ENCODE data around the gene CAV3. TPM values are rescaled to one million over a fixed set of nuclear protein-coding genes. Genes with fewer than 3 reads are reported as not detected.

Gene CAV3
- polyA plus RNA-seq, 3 donors: not detected

DNA sequence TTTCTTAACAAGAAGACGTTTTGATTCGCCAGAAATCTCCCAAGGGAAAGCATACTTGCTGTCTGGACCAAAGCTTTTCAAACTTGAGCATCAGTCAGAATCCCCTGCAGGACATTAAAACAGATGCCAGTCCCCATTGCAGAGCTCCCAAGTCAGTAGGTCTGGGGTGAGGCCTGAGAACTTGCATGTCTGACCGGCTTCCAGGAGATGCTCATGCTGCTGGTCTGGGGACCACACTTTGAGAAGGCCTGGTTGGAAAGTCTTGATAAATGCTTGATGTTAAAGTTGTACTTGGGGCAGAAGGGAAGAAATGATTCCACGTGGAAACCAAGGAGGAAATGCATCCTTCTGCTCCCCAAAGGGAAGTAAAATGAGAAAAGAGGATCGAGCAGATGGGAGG is 24.3 kb upstream of the CAV3 start:
- 92% methylated on average over 3 of the region's 5 CpGs for WGBS (ENCODE audit: insufficient coverage)
- H3K9ac ChIP-seq (ENCODE audit: insufficient read depth, low read length, poor library complexity, severe bottlenecking): no peak overlapping the region
- H3K27ac Mint-ChIP-seq: peak overlapping the region in 1 of 7 donors; percentile 31

DNA sequence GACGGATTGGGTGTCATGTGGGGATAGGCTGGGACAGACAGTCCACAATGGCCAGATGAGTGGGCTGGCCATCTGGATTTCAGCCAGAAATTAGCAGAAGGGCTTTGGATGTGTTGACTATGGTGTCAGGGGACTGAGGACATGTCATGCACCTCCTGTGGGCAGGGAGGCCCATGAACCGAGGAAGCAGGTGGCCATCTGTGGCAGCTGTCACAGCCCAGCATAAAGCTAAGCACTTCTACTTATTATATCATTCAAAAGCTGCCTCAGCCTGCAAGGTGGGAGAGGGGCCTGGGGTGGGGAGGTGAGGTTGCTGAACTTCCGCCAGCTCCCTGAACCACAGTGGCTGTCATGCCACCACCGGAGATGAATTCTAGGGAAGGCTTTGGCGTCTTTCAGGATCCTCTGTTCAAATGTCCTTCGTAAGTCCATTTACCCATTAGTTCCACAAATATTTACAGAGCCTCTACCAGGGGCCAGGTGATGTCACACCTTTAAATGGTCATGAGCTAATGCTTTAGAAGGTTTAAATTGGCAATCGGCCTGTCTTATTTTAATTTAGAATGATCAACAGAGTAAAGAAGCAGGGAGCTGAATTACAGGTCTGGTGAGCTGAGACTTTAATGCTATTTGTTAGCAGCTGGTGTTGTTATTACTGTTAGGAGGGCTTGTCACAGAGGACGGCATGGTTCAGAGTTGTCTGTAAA is 23.6 kb upstream of the CAV3 start:
- Mint-ChIP-seq H3K4me3 (no peak overlapping the region), H3K27me3 (ENCODE audit: low read depth in 3 of 3) (peaks cover 0 to 4% (median 3%) of the 10 kb centered on the region in 3 donors), H3K36me3 (no peaks in the 10 kb centered on the region), H3K9me3 (peaks cover 2 to 23% (median 7%) of the 10 kb centered on the region in 7 donors), H3K27ac (peak overlapping the region in 1 of 7 donors; percentile 1), H3K4me1 (no peaks in the 10 kb centered on the region)
- Histone ChIP-seq H2AFZ (ENCODE audit: insufficient read depth, low read depth, low read length, poor library complexity, severe bottlenecking) (no peak overlapping the region), H3K27ac (ENCODE audit: low read depth in 1 of 2, low read length in 2 of 2) (no peak overlapping the region), H3K79me2 (ENCODE audit: insufficient read depth, low read length) (no peaks in the 10 kb centered on the region), H3K36me3 (replicated peaks in 1 of 2; ENCODE audit: control insufficient read depth in 1 of 2, insufficient read depth in 2 of 2, low read length in 2 of 2) (no peaks in the 10 kb centered on the region), H3K9me3 (replicated peaks in 1 of 2; ENCODE audit: control insufficient read depth in 1 of 2, insufficient read depth in 1 of 2, low read length in 2 of 2) (peaks cover 8% of the 10 kb centered on the region in 2 donors), H3K9ac (ENCODE audit: insufficient read depth, low read length, poor library complexity, severe bottlenecking) (no peak overlapping the region), H3K4me3 (replicated peaks in 1 of 3; ENCODE audit: low read depth in 2 of 3, low read length in 3 of 3) (no peak overlapping the region), H3K4me1 (ENCODE audit: control insufficient read depth in 1 of 2, insufficient read depth in 2 of 2, low read length in 2 of 2) (no peaks in the 10 kb centered on the region), H3K27me3 (ENCODE audit: control insufficient read depth in 2 of 2, insufficient read depth in 2 of 2, low read length in 2 of 2) (no peaks in the 10 kb centered on the region), H4K20me1 (ENCODE audit: insufficient read depth, low read length) (no peaks in the 10 kb centered on the region), H3K4me2 (replicated peaks; ENCODE audit: extremely low read depth, low read length, poor library complexity, severe bottlenecking) (no peak overlapping the region)
- WGBS (ENCODE audit: insufficient coverage): 78% methylated on average over 3 of the region's 8 CpGs
- TF ChIP-seq, protein P1, sequence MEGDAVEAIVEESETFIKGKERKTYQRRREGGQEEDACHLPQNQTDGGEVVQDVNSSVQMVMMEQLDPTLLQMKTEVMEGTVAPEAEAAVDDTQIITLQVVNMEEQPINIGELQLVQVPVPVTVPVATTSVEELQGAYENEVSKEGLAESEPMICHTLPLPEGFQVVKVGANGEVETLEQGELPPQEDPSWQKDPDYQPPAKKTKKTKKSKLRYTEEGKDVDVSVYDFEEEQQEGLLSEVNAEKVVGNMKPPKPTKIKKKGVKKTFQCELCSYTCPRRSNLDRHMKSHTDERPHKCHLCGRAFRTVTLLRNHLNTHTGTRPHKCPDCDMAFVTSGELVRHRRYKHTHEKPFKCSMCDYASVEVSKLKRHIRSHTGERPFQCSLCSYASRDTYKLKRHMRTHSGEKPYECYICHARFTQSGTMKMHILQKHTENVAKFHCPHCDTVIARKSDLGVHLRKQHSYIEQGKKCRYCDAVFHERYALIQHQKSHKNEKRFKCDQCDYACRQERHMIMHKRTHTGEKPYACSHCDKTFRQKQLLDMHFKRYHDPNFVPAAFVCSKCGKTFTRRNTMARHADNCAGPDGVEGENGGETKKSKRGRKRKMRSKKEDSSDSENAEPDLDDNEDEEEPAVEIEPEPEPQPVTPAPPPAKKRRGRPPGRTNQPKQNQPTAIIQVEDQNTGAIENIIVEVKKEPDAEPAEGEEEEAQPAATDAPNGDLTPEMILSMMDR (IDR thresholded peaks at IDR 0.05): no peak
- intact Hi-C loops (cut with micrococcal nuclease): no loop called here
- DNase-seq: no peak

More for the DNA sequence above, 24.3 kb upstream of the CAV3 start:
- no peak overlapping the region for H3K4me3 ChIP-seq (replicated peaks in 1 of 3; ENCODE audit: low read depth in 2 of 3, low read length in 3 of 3)
- Mint-ChIP-seq H3K36me3 (no peaks in the 10 kb centered on the region), H3K4me1 (no peaks in the 10 kb centered on the region), H3K4me3 (no peak overlapping the region), H3K9me3 (peaks cover 2 to 28% (median 9%) of the 10 kb centered on the region in 7 donors), H3K27me3 (ENCODE audit: low read depth in 3 of 3) (peaks cover 0 to 4% (median 2%) of the 10 kb centered on the region in 3 donors)
- no peaks in the 10 kb centered on the region for H3K36me3 ChIP-seq (replicated peaks in 1 of 2; ENCODE audit: control insufficient read depth in 1 of 2, insufficient read depth in 2 of 2, low read length in 2 of 2)
- no peaks in the 10 kb centered on the region for H3K27me3 ChIP-seq (ENCODE audit: control insufficient read depth in 2 of 2, insufficient read depth in 2 of 2, low read length in 2 of 2)
- H4K20me1 ChIP-seq (ENCODE audit: insufficient read depth, low read length): no peaks in the 10 kb centered on the region
- intact Hi-C loops (cut with micrococcal nuclease): no loop called here
- H2AFZ ChIP-seq (ENCODE audit: insufficient read depth, low read depth, low read length, poor library complexity, severe bottlenecking): no peak overlapping the region
- no peak overlapping the region for H3K4me2 ChIP-seq (replicated peaks; ENCODE audit: extremely low read depth, low read length, poor library complexity, severe bottlenecking)
- DNase-seq: no peak
- no peaks in the 10 kb centered on the region for H3K4me1 ChIP-seq (ENCODE audit: control insufficient read depth in 1 of 2, insufficient read depth in 2 of 2, low read length in 2 of 2)
- peaks cover 8% of the 10 kb centered on the region in 2 donors for H3K9me3 ChIP-seq (replicated peaks in 1 of 2; ENCODE audit: control insufficient read depth in 1 of 2, insufficient read depth in 1 of 2, low read length in 2 of 2)
- no peak overlapping the region for H3K27ac ChIP-seq (ENCODE audit: low read depth in 1 of 2, low read length in 2 of 2)
- no peaks in the 10 kb centered on the region for H3K79me2 ChIP-seq (ENCODE audit: insufficient read depth, low read length)
- TF ChIP-seq, protein P1 (IDR thresholded peaks at IDR 0.05): no peak

Data from CD14-positive monocyte (primary cell).